HG03457 (cell line): Measurements from ENCODE around the gene TRIOBP.
"Not testable (repeated sequence)": the region's sequence is repeated elsewhere in the genome, so short reads cannot be mapped to it uniquely, and the experiment has no call there.

Experiments used
- ATAC-seq: cut with Tn5 transposase; IDR thresholded peaks from one replicate; pipeline ENCODE4 v1.9.1; 2021; ENCODE audit warnings: moderate number of reproducible peaks; ENCODE audit not compliant: unreplicated experiment

The TRIOBP gene

GRCh38 chr22:37686002-37686982, 10.6 kb upstream of the TRIOBP start, which contains the start of gene NOL12:
NOL12 (plus strand) TSS chr22:37686343; CDS start chr22:37686393, 50 bp downstream.
- peak; percentile 50 for ATAC-seq

- no peak for ATAC-seq
Measured at GRCh38 chr22:37690407-37690806, 6.4 kb upstream of the TRIOBP start.

- ATAC-seq = no peak
Measured at GRCh38 chr22:37690901-37691504, 5.8 kb upstream of the TRIOBP start.

DNA sequence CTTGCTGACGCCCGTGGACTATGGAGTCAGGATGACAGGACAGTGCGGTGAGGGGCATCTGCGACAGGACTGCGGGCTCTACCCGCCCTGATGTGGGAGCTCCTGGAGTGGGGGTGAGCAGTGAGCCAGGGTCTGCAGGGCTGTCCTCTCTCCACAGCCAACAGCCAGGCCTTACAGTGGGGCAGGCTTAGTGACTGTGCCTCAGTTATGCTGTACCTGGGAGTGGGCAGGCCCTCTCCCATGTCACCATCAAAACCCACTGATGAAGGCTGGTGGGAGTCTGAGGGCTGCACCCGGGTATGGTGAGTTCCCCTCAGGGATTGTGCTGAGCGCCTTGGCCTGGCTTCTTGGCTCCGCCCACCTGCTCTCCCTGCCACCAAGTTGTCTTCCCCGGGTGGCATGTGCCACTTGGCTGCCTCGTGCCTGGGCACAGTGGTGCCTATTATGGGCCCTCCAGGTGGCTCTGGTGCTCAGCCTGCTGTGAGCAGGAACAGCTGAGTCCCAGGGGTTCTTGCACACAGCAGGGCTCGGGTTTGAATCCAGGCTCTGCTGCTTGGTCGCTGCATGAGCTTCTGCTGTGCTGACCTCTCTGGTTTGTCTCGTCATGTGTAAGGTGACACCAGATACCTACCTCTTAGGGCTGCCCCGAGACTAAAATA, 4.1 kb upstream of the TRIOBP start:
- ATAC-seq = no peak

- ATAC-seq = not testable (repeated sequence)
Measured at GRCh38 chr22:37694131-37694530, 2.7 kb upstream of the TRIOBP start.

GRCh38 chr22:37696260-37696656, 590 bp upstream of the TRIOBP start:
- ATAC-seq = not testable (repeated sequence)

DNA sequence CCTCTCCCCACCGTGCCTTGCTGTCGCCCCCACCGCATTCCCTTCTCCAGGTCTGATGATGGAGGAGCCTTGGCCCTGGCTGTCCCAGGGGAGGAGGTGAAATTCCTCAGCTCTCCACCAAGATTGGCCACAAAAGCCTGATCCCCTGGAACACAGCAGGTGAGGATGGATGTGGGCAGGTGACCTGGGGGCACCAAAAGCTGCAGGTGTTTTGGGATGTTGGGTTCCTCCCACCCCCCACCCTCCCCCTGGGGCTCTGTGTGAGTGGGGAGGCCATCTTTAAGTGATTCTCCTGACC, 639 bp downstream of the TRIOBP start:
- ATAC-seq = no peak

DNA sequence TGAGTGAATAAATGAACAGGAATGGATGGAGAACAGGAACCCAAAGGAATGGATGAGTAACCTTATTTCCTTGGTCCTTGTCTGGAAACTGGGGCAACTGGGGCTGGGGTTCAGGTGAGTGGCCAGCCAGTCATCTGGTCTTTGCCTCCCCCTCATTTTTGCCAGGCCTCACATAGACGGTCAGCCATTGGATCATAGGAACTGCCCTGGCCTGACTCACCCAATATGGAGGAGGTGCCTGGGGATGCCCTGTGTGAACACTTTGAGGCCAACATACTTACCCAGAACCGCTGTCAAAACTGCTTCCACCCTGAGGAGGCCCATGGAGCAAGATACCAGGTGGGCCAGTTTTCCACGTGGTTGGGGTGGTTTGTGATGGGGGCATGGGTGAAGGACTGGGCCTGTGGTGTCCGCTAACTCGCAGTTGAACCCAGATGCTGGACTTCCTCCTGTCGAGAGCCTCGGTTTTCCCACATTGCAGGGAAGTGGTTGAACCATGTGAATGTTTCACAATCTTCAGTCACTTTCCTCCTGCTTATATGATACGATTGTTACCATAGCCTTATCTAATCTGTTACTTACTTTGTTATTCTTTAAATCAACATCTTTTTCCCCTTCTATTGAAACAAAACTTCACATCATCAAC, 4.4 kb downstream of the TRIOBP start:
- no peak for ATAC-seq

DNA sequence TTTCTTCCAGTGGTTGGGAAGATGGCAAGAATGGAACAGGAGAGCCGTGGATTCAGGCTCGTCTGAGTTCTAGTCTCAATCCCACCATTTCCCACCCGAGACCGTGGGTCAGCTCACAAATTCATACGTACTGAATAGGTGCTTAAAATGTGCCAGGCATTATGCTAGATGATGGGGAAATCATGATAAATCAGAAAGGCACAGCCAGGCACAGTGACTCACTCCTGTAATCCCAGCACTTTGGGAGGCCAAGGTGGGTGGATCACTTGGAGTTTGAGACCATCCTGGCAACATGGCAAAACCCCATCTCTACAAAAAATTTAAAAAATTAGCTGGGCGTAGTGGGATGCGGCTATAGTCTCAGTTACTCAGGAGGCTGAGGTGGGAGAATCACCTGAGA, 7.1 kb downstream of the TRIOBP start:
- ATAC-seq = no peak

GRCh38 chr22:37704645-37705044, 7.8 kb downstream of the TRIOBP start:
- ATAC-seq = no peak

GRCh38 chr22:37705205-37705604, 8.4 kb downstream of the TRIOBP start:
- no peak for ATAC-seq

DNA sequence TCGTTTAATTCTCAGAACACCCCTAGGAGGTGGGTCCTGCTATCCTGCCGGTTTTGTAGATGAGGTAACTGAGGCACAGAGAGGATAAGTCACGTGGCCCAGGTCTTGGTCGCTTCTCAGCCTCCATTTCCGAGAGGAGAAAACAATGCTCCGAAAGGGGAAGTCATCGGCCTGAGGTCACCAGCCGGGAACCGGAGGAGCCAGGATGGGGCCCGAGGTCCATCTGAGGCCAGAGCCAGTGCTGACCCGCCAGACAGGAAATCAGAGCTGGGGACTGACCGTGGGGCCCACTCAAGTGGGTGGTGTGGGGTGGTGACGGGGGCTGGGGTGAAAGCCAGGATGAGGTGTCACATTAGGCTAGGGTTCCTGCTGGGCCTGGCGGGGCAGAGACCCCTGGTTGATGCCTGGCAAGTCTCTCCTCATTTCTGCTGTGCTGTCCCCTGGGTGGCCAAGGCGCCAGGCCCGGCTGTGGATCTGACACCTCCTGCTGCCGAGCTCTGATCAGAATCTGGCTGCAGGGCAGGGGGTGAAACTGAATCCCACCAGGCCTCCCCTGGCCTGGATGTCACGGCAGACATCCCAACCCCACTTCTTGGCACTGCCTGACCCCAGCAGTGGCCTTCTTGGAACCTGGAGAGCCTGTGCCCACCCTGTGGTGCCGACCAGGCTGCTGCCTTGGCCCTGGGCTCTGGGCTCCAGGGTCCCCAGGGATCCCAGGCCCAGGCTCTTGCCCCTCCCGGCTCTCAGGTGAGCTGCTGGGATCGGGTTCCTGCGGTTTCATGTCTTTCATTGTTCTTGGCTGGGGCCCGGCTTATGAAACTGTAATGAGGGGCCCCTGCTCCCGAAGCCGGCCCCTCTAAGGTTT, 12.0 kb downstream of the TRIOBP start:
- no peak for ATAC-seq

DNA sequence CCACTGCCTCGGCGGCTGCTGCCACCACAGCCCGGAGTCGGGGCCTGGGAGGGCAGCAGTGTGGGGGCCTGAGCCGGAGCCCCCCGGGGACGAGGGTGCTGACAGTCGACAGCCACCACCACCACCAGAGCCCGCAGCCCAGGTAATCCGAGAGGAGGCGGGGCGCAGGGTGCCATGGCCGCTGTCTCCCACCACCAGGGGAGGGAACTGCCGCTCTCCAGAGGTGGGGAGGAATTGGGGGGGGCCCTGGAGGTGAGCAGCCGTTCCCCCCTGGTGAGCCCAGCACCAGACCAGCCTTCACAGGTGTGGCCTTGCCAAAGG, 12.6 kb downstream of the TRIOBP start:
- no peak for ATAC-seq

GRCh38 chr22:37710675-37711074, 13.8 kb downstream of the TRIOBP start:
- no peak for ATAC-seq

DNA sequence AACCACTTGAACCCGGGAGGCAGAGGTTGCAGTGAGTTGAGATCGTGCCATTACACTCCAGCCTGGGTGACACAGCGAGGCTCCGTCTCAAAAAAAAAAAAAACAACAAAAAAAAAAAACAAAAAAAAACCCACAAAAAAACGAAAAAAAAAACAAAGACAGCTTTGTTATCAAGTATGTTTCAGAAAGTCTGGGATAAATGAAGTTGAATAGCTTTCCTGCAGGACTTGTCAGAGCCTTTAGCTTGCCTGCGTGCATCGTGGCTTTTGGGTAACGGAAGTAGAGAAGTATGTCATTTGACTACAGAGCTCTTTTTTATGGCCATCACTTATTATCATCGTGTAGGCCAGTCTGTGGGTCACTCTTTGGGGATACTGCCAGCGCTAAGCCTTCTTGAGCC, 14.6 kb downstream of the TRIOBP start:
- no peak for ATAC-seq

GRCh38 chr22:37713761-37714160, 16.9 kb downstream of the TRIOBP start:
- no peak for ATAC-seq

- no peak for ATAC-seq
Measured at GRCh38 chr22:37714634-37715033, 17.8 kb downstream of the TRIOBP start.

DNA sequence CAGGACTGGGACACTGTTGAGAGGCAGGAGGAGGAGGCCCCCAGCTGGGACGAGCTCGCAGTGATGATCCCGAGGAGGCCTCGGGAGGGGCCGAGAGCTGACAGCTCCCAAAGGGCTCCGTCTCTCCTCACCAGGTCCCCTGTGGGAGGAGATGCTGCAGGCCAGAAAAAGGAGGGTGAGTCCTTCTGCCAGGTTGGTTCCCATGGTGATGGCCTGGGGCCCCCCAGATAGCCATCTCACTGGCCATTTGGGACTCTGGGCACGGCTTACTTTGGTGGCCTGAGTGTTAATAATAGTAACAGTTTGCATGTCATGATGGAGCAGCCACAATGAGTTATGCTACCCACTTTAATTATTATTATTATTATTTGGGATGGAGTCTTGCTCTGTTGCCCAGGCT, 18.9 kb downstream of the TRIOBP start:
- no peak for ATAC-seq

DNA sequence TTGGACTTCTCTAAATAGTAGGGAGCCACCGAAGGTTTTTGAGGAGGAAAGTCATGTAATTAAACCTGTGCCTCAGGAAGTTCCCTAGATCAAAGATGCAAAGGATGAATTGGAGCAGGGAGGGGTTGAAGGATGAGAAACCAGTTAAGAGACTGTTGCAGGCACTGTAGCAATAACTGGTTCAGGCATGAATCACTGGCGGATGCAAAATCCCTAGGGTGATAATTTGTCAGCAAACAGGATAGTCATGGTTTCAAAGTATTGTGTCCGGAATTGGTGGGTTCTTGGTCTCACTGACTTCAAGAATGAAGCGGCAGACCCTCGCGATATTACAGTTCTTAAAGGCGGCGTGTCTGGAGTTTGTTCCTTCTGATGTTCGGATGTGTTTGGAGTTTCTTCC, 19.9 kb downstream of the TRIOBP start:
- ATAC-seq = no peak

- not testable (repeated sequence) for ATAC-seq
Measured at GRCh38 chr22:37717235-37717634, 20.4 kb downstream of the TRIOBP start.
